B cell (primary cell): ENCODE results near the gene TPST1.

Source experiments
- EZH2 ChIP-seq: IDR thresholded peaks from 2 replicates; pipeline ENCODE4 v1.6.1; 2012; ENCODE audit warnings: borderline replicate concordance, low read depth, mild to moderate bottlenecking, moderate library complexity, low read length; ENCODE audit not compliant: insufficient read depth, poor library complexity, severe bottlenecking
- TF ChIP-seq, protein P1 (sequence below): fragments of 200-600 bp; IDR thresholded peaks from one replicate; pipeline ENCODE4 v1.8.0; 2022; ENCODE audit warnings: antibody characterized with exemption, mild to moderate bottlenecking

DNA sequence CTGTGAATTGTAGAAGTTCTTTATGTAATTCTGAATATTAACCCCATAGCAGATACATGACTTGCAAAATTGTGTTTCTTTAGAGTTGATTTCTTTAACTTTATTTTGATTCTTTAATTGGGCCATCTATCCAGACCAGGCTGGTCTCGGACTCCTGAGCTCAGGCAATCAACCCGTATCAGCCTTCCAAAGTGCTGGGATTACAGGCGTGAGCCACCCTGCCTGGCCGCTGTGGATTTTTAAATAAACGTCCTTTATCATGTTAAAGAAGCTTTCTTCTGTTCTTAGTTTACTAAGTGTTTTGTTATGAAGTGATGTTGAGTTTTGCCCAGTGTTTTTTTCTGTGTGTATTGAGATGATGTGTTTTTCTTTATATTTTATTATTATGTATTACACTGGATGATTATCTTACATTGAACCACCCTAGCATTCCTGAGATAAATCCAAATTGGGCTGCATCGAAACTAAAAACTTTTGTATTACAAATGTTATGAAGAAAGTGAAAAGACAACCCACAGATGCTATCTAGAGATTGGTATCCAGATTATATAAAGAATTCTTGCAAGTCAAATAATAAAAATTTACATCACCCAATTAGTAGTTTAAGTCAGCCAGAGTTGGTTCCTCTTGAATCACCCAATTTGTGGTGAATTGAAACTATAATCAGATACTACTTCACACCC is 118.1 kb downstream of the TPST1 start:
- TF ChIP-seq, protein P1, sequence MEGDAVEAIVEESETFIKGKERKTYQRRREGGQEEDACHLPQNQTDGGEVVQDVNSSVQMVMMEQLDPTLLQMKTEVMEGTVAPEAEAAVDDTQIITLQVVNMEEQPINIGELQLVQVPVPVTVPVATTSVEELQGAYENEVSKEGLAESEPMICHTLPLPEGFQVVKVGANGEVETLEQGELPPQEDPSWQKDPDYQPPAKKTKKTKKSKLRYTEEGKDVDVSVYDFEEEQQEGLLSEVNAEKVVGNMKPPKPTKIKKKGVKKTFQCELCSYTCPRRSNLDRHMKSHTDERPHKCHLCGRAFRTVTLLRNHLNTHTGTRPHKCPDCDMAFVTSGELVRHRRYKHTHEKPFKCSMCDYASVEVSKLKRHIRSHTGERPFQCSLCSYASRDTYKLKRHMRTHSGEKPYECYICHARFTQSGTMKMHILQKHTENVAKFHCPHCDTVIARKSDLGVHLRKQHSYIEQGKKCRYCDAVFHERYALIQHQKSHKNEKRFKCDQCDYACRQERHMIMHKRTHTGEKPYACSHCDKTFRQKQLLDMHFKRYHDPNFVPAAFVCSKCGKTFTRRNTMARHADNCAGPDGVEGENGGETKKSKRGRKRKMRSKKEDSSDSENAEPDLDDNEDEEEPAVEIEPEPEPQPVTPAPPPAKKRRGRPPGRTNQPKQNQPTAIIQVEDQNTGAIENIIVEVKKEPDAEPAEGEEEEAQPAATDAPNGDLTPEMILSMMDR: no peak
- TF ChIP-seq EZH2: no peak
